Measurements from ENCODE around the gene WWTR1.

WWTR1 gene

DNA sequence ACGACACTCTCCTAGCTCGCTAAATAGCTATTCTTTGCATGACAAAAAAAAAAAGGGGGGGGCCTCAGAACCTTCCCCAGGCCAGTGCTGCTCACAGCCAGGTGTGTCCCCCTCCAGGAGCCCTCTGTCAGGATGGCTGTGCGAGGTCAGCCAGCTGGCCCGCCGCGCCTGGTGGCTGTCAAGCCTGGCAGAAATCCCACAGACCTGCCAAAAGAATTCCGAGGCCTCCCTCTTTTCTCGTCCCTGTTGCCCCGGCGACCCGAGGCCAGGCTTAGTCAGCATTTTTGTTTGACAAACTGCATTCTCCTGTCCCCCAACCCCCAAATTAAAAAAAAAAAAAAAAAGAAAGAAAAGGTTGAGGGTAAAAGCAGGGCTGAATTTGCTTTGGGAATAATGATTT is 121.4 kb downstream of the WWTR1 start:
- in situ Hi-C loops (cut with MboI; ENCODE audit: low sequenced_read_pairs) = no loop called here

- in situ Hi-C loops (cut with MboI; ENCODE audit: low sequenced_read_pairs) = no loop called here
Observed at GRCh38 chr3:149535333-149535685, 122.5 kb downstream of the WWTR1 start.

GRCh38 chr3:149534671-149535332 is 123.0 kb downstream of the WWTR1 start:
- in situ Hi-C loops (cut with MboI; ENCODE audit: low sequenced_read_pairs) = no loop called here

DNA sequence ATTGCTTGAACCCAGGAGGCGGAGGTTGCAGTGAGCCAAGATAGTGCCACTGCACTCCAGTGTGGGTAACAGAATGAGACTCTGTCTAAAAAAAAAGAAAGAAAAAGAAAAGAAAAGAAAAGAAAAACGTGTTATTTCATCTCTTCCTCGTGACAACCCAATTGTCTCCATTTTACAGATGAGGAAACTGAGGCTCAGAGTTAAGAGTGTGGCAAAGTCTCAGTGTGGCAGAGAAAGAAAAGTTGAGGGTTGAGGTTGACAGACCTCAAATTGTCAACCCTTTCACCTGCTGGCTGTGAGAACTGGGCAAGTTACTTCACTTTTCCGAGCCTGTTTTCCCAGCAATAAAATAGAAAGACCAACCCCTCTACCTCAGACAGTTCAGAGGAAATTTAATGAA is 123.7 kb downstream of the WWTR1 start:
- in situ Hi-C loops (cut with MboI; ENCODE audit: low sequenced_read_pairs) = no loop called here

DNA sequence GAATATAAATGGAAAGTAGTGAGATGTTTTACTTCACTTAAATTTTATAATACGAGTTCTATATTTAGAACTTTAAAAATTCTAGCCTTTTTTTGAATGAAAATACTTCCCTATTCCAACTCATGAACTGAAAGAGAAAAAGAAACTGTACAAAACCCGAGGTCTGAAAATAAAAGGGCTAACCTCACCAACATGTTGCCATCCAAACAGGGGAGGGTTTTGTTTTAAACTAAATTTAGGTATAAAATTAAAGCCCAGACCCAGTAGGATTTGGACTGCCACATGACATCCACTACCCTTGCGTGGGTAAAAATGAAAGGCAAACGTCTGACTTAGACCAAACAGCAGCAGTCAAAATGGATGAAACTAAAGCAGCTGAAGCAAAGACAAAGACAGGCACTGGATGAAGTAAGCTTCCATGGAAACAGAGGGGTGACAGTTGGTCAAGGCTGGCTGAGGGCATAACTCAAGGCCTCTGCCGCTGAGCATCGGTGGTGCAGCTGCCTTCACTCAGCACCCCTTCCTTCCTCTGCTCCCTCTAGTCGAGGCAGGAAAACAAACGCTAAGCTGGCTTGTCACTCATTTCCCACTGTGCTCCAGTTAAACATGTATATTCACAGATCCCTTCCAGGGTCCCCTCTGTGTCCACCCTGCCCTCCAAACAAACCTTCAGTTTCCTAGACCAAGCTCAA is 125.2 kb downstream of the WWTR1 start:
- in situ Hi-C loops (cut with MboI; ENCODE audit: low sequenced_read_pairs) = no loop called here

- in situ Hi-C loops (cut with MboI; ENCODE audit: low sequenced_read_pairs) = no loop called here
Observed at GRCh38 chr3:149529099-149529498, 128.7 kb downstream of the WWTR1 start.

DNA sequence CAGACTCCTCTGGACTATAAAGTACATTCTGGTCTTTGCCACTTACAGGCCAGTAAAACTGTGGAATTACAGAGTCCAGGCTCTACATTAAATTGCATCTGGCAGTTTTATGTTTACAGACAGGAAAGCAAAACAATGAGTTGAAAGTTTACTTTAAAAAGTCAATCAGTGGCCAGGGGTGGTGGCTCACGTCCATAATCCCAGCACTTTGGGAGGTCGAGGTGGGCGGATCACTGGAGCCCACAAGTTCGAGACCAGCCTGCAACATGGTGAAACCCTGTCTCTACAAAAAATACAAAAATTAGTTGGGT is 129.5 kb downstream of the WWTR1 start:
- in situ Hi-C loops (cut with MboI; ENCODE audit: low sequenced_read_pairs) = no loop called here

GRCh38 chr3:149527531-149528339 is 130.1 kb downstream of the WWTR1 start:
- in situ Hi-C loops (cut with MboI; ENCODE audit: low sequenced_read_pairs) = no loop called here

- in situ Hi-C loops (cut with MboI; ENCODE audit: low sequenced_read_pairs) = no loop called here
Observed at GRCh38 chr3:149523512-149524299, 134.1 kb downstream of the WWTR1 start.

GRCh38 chr3:149519912-149520311 is 137.9 kb downstream of the WWTR1 start:
- in situ Hi-C loops (cut with MboI; ENCODE audit: low sequenced_read_pairs) = no loop called here

DNA sequence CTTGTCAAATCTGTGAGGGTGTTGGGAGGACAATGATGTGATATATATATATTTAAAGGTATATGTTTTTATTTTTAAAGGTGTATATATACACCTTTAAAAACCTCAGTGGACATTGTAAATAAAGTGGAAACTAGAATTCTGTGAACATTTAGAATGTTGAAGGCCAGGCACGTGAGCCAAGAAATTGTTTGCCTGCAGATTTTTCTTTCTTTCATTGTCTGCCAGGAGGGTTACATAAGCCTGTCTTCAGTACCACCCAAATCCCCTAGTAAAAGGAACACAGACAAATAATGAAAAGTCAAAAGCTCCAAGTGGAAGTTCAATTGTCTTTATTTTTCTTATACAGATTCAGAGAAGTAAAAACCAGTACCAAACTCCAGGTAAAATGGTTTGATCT is 140.9 kb downstream of the WWTR1 start:
- in situ Hi-C loops (cut with MboI; ENCODE audit: low sequenced_read_pairs) = no loop called here

GRCh38 chr3:149515249-149515648 is 142.6 kb downstream of the WWTR1 start:
- in situ Hi-C loops (cut with MboI; ENCODE audit: low sequenced_read_pairs) = no loop called here

DNA sequence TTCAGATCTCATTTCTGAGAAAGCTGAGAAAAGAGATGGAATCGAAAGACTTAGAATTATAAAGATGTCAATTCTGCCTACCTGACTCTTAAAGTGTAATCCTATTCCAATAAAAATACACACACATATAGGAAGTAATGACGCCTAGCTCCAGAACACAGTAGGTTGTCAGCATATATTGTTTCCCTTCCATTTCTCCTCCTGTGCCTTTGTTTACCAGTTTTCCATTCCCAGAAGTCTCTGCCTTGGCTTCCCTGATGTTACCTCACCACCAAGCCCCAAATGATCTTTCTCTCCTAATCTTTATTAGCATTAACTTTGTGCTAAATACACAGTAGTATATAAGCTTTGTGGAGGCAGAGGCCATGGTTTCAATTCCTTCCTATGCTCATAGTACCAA is 143.4 kb downstream of the WWTR1 start:
- in situ Hi-C loops (cut with MboI; ENCODE audit: low sequenced_read_pairs) = no loop called here

- in situ Hi-C loops (cut with MboI; ENCODE audit: low sequenced_read_pairs) = no loop called here
Observed at GRCh38 chr3:149512073-149512782, 145.6 kb downstream of the WWTR1 start.

DNA sequence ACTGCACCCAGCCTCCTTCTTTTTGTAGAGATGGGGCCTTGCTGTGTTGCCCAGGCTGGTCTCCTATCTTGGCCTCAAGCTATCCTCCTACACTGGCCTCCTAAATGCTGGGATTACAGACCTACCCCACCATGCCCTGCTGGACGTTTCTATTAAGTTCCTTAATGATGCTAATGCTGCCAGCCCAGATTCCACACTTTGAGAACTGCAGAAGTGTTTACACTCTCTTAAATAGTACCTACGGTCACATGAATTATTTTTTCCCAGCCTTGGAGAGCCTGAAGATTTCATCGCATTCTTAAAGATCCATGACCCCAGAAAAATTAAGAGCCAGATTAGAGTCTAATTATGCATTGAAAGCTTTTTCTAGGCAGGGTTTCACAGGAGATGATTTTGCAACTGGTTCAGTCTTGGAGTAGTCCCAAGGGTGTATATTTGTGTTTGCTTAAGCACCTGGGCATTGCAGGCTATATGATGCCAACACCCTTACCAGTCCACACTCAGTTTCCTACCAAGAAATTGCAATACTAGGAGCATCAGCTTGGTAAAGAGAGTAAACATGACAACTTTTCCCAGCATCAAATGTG is 146.7 kb downstream of the WWTR1 start:
- in situ Hi-C loops (cut with MboI; ENCODE audit: low sequenced_read_pairs) = no loop called here

DNA sequence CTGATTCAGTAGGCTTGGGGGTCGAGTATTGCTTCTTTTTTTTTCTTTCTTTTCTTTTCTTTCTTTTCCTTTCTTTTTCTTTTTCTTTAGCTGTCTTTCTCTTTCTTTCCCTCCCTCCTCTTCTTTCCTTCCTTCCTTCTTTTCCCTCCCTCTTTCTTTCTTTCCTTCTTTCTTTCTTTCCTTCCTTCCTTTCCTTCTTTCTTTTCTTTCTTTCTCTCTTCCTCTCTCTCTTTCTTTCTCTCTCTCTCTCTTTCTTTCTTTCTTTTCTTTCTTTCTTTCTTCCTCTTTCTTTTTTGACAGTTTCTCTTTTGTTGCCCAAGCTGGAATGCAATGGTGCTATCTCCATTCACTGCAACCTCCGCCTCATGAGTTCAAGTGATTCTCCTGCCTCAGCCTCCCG is 147.3 kb downstream of the WWTR1 start:
- in situ Hi-C loops (cut with MboI; ENCODE audit: low sequenced_read_pairs) = no loop called here

GRCh38 chr3:149509526-149509925 is 148.3 kb downstream of the WWTR1 start:
- in situ Hi-C loops (cut with MboI; ENCODE audit: low sequenced_read_pairs) = no loop called here

GRCh38 chr3:149507491-149508324 is 150.1 kb downstream of the WWTR1 start:
- in situ Hi-C loops (cut with MboI; ENCODE audit: low sequenced_read_pairs) = no loop called here

- in situ Hi-C loops (cut with MboI; ENCODE audit: low sequenced_read_pairs) = no loop called here
Observed at GRCh38 chr3:149506965-149507364, 150.9 kb downstream of the WWTR1 start.

DNA sequence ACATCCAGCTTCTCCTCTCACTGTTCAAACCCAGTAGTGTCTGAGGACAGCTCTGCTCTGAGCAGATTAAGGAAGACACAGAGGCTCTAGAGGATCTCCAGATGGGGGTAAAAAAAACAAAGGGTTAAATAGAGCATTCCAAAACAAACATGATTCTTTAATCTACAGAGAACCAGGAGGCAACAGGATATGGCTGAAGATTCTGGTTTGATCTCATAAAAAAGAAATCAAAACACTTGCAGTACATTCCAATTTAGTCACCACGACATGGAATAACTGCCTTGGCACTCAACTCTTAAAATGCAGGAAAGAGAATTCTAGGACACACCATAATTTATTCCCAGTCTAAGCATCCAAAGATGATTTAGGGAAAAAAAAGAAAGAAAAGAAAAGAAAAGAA is 151.3 kb downstream of the WWTR1 start:
- in situ Hi-C loops (cut with MboI; ENCODE audit: low sequenced_read_pairs) = no loop called here
